Testis (tissue), 2 donors: ENCODE measurements around the gene ELF3.

ENCODE experiments used
- CTCF ChIP-seq, 3 experiments: fragments of 450-650 bp in 2 of 3; fragments of 200-600 bp in 1 of 3; sonication (generic) in 1 of 3; IDR thresholded peaks; one replicate each; pipeline ENCODE4 v1.5.1; 2016 to 2019; ENCODE audit warnings: antibody characterized with exemption in 3 of 3, mild to moderate bottlenecking in 2 of 3, moderate library complexity in 1 of 3
- POLR2A ChIP-seq: fragments of 450-650 bp; IDR thresholded peaks from one replicate; pipeline ENCODE4 v1.6.1; 2017; ENCODE audit warnings: antibody characterized with exemption, mild to moderate bottlenecking, moderate library complexity

DNA sequence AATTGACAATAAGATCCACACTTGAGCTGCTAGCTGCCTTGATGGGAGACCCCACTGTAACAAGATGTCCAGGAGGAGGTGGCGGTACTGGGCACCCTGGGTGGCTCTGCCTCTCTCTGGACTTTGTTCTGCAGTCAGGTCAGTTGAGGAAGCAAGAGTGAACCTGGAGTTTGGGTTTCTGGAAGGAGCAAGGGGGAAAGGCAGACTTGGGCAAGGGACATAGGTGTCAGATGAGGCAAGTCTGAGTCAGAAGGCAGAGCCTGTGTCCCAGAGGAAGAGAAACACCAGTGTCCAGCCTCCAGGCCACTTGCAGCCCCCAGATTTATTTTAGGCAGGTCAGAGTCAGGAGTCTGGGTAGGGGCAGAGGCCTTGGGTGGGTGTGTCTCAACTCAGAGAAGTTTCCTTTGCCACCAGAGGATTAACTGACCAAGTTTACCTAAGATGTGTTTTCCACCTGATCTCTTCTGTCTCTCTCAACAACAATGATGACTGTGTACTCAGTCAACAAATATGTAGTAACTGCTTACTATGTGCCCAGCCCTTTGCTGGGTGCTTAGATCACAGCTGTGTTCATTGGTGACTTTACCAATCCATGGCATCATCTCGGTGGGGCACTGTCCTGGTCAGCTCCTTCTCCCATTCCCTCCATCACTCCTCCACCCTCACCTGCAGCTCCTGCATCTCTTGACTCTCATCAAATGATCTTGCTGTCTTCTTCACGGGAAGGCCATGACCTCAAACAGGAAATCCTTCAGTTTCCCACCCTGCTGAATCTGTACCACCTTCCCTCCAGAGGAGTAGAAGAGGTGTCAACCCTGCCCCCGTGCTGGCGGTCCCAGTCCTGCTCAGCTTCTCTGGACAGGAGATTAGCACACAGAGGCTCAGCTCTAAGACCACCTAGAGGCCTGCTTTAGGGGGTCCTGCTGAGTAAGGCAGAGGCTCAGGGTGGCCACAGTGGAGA, 36.6 kb downstream of the ELF3 start:
- TF ChIP-seq CTCF (IDR thresholded peaks at IDR 0.05) (no peak), POLR2A (no peak)
